ENCODE data around the gene DCTN2.
A peak's percentile ranks its signal among the peaks of the same experiment; 100 is the strongest.

The DCTN2 gene

GRCh38 chr12:57485695-57486094, 61.3 kb downstream of the DCTN2 start:
- DNase-seq: no peak

DNA sequence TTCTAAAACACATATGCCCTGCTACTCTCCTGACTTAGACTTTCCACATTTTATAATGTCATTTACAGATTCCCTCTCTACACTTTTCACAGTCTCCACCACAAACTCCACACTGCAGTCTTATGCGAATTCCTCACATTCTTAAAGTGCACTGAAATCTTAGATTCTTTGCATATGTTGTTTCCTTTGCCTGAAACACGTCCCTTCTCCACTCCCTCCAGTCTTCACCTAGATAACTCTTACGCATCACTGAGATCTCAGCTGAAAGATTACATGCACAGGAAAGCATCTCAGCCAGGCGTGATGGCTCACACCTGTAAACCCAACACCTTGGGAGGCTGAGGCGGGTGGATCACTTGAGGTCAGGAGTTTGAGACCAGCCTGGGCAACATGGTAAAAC, 63.5 kb downstream of the DCTN2 start:
- peak; percentile 88 for DNase-seq

GRCh38 chr12:57481671-57482070, 65.3 kb downstream of the DCTN2 start:
- DNase-seq: no peak

Data from kidney glomerular epithelial cell (primary cell).